Middle frontal gyrus (tissue), 1 donor: ENCODE results near the gene GAB2.
"Not testable (repeated sequence)": the region's sequence is repeated elsewhere in the genome, so short reads cannot be mapped to it uniquely, and the experiment has no call there.

ENCODE experiments used
- DNase-seq: peaks from one replicate; pipeline ENCODE4 v3.0.0-alpha.2; 2015; ENCODE audit warnings: low spot score; ENCODE audit errors: extremely low spot score

The GAB2 gene

DNA sequence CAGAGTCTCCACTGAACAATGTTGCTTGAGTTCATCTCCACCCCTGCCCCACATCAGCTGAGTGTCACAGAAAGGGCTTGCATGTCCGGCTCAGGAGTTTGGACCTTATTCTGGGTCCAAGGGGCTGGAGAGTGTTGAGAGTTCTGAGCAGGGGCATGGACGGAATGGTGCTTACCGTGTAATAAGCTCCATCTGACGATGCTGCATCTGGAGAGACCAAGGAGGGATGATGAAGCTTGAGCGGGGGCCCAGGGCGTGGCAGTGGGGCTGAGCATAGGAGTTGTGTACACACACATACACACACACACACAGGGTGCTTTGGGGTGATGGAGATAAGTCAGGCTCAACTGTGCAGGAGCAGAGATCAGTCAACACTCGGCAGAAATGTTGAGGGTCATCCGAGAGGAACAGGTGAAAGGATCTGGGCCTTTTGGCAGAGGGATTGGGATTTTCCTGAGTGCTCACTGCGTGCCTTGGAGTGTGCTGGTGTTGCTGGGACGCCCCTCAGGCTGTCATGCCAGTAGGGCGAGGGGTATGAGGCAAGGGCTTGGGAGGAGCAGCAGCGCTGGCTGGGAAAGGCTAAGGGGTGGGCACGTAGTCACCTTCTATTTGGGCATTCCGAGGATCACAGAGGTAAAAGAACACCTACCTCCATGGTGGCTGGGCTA lies 226.6 kb downstream of the GAB2 start:
- DNase-seq = no peak

DNA sequence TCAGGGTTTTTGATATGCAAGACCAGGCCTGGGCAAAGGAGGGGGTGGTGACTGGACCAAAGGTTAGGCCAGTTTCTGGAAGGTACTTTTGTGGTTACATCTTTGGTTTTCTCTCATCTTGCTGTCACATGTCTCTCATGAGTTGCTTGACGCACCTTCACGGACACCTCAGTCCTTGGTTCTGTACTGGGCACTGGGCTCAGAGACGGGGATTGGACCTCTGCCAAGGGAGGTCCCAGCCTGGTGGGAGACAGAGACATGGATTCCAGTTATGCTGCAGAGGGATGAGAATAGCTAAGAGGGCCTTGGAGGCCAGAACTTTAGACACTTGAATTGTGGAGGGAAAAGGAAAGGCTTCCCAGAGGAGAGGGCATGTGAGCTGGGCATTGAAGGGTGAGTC lies 227.2 kb downstream of the GAB2 start:
- no peak for DNase-seq

DNA sequence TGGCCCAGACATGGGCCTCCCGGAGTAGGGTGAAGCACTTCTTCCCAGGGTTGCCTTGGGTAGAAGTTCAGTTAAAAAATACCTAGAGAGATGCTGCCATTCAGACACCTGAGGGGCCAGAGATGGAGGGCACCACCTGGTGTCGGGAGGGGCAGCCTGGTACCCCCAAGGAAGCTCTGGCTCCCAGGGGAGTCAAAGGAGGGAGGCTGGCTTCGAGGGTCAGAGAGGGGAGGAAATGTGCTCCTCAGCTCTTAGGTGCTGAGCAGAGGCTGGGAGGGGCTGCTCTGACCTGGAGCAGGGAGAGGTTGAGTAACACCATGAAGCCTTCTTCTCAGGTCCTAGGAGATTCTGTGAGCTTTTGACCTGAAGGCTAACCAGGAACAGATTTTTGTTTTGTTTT lies 227.8 kb downstream of the GAB2 start:
- DNase-seq = no peak

DNA sequence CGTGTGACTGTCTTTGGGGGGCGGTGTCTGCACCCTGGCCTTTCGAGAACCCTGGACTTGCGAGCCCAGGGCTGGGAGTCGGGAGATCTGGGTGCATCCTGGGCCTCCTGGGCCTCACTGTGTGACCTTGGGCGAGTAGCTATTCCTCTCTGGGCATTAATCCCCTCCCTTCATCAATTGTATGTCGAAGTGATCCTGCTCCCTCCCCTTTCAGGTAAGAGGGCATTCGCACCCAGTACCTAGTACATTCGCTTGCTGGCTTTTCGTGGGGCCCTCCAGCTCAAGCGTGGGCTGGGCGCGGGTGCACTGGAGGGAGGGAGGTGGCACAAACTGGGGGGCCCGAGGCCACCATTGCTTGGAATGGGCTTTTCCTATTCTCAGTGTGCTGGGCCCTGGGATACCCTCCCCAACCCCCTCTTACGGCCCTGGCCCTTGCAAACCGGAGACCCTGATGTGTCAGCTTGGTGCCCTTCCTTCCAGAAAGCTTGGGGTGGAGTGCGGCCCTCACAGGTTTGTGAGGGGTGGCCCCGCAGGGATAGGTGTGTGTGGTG lies 228.4 kb downstream of the GAB2 start:
- no peak for DNase-seq

- DNase-seq = peak; percentile 96
Measured at GRCh38 chr11:78188286-78189173, 229.1 kb downstream of the GAB2 start, which contains the start of the genes KCTD21 and USP35. KCTD21 (minus strand) TSS chr11:78188626; CDS start chr11:78174554, 14,072 bp downstream. USP35 (plus strand) TSS chr11:78188919; CDS start chr11:78196246, 7,327 bp downstream.

DNA sequence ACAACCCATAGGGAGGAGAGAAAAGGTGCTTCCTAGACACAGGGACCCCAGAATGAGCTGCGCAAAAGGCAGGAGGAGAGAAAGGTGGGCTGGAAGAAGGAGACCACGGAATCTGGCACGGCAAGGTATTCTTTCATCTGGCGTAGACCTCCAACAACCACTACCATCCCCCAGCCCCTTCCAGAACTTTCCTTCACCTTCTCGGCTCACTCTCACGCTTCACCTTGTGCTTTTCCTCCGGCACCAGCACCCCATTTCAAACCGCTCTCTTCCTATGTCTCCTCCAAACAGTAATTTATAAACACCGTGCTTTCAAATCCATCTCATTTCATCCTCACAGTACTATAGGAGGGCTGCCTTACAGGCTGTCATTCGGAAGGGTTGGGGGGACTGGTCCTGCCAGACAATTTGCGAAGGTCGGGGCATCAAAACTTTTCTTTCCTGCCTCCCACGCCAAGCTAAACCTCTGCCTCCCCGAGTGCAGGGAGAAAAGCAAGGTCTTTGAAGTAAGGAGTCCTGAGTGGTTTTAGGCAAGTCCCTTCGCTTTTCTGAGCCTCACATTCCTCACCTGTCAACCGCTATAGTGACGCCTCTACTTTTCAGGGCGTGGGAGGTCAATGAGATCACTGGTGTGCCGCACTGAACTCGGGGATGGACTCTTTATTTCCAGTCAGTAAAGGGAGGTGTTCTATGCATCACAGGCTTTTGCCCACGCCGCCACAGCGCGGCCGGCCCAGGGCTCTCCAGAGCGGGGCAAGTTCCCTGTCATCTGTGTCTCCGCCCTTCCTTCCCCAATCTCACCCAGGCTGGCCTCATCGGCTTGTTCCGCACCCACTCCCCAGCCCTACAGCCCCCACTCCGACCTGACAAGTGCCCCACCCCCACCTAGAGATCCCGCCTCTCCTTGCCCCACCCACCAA lies 230.0 kb downstream of the GAB2 start:
- no peak for DNase-seq

DNA sequence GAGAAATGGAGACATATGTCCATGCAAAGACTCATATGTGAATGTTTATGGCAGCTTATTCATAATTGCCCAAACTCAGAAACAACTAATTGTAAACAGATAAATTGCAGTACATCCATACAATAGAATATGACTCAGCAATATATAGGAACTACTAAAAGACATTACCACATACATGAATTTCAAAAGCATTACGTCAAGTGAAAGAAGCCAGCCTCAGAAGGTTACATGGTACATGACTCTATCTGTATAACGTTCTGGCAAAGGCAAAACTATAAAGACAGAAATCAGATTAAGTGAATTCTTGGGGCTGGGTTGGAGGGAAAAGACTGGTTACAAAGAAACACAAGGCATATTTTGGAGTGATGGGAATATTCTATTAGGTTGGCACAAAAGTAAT lies 236.4 kb downstream of the GAB2 start:
- DNase-seq = no peak

- DNase-seq = no peak
Measured at GRCh38 chr11:78180751-78181150, 236.9 kb downstream of the GAB2 start.

DNA sequence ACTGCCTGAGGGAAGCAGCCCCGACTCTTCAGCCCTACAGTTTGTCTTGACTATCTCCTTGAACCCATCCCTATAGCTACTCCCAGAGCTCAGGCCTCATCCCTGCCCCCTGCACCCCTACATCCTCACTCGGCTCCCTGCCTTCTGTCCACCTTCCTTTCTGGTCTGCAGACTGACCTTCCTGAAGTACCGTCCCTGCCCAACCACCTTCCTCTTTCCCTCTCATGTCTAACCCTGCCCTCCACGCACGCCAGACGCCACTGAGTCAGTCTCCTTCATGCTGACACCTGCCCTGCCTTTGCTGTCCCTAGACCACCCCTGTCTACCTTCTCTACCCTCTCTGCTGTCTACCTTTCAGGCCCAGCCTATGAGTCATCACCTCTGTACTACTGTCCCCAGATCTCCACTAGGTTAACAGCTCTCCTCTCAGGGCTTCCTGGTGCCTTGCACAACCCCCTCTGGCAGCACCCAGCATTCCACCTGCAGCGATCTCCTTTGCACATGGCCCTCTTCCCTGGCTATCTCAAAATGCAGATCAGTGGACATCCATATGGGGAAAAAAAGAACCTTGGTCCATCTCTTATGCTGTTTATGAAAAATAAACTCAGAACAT lies 238.1 kb downstream of the GAB2 start:
- no peak for DNase-seq

- DNase-seq = no peak
Measured at GRCh38 chr11:78177216-78177615, 240.4 kb downstream of the GAB2 start.

GRCh38 chr11:78176605-78177141 lies 240.9 kb downstream of the GAB2 start:
- DNase-seq = no peak

DNA sequence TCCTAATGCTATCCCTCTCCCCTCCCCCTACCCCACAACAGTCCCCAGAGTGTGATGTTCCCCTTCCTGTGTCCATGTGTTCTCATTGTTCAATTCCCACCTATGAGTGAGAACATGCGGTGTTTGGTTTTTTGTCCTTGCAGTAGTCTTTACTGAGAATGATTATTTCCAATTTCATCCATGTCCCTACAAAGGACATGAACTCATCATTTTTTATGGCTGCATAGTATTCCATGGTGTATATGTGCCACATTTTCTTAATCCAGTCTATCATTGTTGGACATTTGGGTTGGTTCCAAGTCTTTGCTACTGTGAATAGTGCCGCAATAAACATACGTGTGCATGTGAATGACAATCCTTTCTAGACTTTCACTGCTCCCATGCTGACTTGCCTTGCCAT lies 241.8 kb downstream of the GAB2 start:
- DNase-seq = not testable (repeated sequence)

DNA sequence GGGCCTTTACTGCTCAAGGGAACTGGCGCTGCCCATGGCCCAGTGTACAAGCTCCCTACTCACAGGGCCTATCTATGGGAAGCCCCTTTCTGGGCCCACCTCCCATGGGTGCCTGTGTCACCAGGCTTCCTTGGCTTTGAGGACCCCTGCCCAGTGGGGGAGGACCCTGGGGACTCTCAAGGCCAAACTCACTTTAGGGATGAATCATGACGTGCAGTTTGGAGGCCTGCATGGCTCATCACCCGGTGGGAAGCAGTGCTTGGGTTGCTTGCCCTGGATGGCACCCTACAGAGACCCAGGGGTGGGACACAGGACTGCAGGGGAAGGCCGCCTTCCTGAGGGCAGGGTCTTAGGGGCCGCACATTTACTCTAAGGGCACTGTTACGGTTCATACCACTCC lies 245.7 kb downstream of the GAB2 start:
- no peak for DNase-seq

GRCh38 chr11:78170874-78171549 lies 246.6 kb downstream of the GAB2 start:
- DNase-seq = no peak

DNA sequence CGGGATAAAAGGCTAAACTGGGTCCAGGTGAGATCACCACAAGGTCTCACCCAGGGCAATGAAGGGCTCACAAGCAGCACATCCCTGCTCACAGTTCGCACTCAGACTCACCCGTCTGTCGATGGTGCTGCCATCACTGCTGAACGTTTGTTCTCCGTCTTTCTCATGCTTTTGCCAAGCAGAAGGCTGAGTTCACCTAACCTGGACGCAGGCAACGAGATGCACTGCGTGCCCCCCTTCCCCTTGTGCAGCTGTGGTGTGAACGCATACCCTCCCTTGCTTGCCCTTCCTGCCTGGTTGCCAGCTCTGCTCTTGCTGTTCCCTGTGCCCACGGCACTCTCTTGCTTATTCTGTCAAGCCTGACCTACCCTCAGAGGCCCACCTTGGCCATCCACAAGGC lies 247.2 kb downstream of the GAB2 start:
- no peak for DNase-seq

DNA sequence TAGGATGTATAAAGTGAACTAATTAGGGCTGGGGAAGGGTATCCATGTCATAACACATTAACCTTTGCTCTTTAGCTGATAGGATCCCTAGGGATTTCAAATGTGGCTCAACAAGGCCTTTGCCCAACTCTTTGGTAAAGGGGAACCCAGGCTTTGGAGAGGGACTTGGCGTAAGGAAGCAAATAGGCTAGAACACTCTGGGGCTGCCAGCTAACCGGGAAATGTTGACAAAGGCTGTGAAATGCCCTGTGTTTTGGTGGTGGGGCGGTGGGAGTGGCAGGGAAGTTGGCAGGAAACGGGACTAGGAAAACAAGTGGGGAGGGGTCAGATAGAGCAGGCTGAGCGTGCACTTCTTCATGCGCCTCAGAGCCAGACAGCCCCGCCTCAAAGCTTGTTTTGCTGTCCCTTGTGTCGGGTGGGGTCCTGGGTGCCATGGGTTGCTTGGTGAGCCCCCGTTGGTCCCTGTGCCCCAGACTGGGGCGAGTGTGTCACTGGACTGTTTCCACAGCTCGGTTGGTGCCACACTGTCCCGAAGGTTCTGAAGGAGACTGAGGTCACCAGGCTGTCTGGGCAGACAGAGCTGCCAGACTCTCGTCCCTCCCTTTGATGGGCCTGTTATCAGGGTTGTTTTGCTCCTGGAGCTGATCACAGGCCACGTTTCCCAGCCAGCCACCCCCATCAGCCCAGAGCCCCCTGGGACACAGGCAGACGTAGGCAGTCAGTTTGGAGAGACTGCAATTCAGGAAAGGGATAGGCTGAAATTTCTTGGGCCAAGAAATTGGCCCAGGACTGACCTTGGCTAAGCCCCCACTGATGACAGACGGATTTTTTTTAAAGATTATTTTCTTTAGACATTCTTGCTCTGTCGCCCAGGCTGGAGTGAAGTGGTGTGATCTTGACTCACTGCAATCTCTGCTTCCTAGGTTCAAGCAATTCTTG lies 248.8 kb downstream of the GAB2 start:
- no peak for DNase-seq

DNA sequence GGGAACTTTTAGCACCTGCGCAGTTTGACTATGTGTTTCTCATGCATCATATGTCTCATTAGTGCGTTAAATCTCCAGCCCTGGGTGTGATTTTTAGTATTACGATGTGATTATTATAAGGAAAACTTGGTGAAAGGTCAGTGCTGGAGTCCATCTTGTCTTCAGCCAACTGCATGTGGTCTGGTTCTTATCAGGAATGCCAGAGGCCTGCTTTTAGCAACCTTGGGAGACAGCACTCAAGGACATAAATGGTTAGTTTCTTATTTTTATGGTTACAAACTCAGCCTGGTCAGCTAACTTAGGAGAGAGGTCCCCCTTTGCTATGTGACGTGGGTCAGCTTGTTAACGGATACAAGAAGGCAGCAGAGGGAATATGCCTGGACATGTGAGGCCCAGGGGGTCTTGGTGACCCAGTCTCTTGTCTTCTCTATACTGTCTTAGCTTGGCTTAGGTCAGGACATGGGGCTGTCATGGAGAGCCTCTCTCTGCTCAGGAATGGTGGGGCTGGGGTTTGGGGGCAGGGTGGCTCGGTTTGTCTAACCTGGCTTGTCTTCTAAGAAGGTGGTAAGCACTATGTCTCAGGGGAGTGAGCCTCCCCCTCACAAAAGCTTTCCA lies 250.7 kb downstream of the GAB2 start:
- no peak for DNase-seq
